ENCODE data around the gene MRPS21.

DNA sequence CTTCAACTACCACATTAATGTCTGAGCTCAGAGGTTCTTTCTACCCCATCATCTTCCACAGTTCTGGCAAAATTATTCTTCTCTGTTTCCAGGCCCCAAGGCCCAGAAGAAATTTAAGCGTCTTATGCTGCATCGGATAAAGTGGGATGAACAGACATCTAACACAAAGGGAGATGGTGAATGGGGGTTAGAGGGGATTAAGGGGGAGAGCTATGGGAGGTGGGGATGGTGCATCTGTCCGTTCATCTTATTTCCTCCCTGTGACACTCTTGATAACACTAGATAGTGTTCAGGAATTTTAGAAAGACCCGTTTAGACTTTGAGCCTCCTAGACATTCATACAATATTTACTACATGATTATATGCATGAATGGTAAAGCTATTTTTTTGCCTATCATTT, 52.7 kb downstream of the MRPS21 start:
- TF ChIP-seq EP300 (IDR thresholded peaks at IDR 0.05) (no peak), POLR2A (IDR thresholded peaks at IDR 0.05) (no peak)
- TF ChIP-seq, protein P1, sequence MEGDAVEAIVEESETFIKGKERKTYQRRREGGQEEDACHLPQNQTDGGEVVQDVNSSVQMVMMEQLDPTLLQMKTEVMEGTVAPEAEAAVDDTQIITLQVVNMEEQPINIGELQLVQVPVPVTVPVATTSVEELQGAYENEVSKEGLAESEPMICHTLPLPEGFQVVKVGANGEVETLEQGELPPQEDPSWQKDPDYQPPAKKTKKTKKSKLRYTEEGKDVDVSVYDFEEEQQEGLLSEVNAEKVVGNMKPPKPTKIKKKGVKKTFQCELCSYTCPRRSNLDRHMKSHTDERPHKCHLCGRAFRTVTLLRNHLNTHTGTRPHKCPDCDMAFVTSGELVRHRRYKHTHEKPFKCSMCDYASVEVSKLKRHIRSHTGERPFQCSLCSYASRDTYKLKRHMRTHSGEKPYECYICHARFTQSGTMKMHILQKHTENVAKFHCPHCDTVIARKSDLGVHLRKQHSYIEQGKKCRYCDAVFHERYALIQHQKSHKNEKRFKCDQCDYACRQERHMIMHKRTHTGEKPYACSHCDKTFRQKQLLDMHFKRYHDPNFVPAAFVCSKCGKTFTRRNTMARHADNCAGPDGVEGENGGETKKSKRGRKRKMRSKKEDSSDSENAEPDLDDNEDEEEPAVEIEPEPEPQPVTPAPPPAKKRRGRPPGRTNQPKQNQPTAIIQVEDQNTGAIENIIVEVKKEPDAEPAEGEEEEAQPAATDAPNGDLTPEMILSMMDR (IDR thresholded peaks at IDR 0.05): no peak
